ENCODE results near the gene NYAP2.

GRCh38 chr2:225462417-225462816, 62.9 kb downstream of the NYAP2 start:
- no peak for TF ChIP-seq CTCF (conservative IDR thresholded peaks at IDR 0.05)
- TF ChIP-seq ZFX (IDR thresholded peaks at IDR 0.05), result no peak
